NCI-H1092 (cell line): ENCODE results near the gene CEP164.
A peak's percentile ranks its signal among the peaks of the same experiment; 100 is the strongest.

Experiments used
- DNase-seq: peaks from one replicate; lab custom pipeline; 2025; lab: John Stamatoyannopoulos, UW

Gene CEP164

GRCh38 chr11:117420598-117420997, 92.9 kb downstream of the CEP164 start:
- no peak for DNase-seq

- no peak for DNase-seq
These were observed 93.4 kb downstream of the CEP164 start for GRCh38 chr11:117421041-117421440.

- DNase-seq = no peak
These were observed 93.8 kb downstream of the CEP164 start for GRCh38 chr11:117421476-117421875.

- no peak for DNase-seq
These were observed 95.5 kb downstream of the CEP164 start for GRCh38 chr11:117423046-117423575.

- peak; percentile 44 for DNase-seq
These were observed 97.1 kb downstream of the CEP164 start for GRCh38 chr11:117424781-117425180.

GRCh38 chr11:117425679-117426296, 98.1 kb downstream of the CEP164 start:
- no peak for DNase-seq

- peak; percentile 59 for DNase-seq
These were observed 98.6 kb downstream of the CEP164 start for GRCh38 chr11:117426297-117426685.

- no peak for DNase-seq
These were observed 99.3 kb downstream of the CEP164 start for GRCh38 chr11:117426941-117427340.

GRCh38 chr11:117427356-117427874, 99.8 kb downstream of the CEP164 start:
- no peak for DNase-seq

- DNase-seq = no peak
These were observed 100.7 kb downstream of the CEP164 start for GRCh38 chr11:117428186-117428855.

- DNase-seq = no peak
These were observed 101.2 kb downstream of the CEP164 start for GRCh38 chr11:117428856-117429229.

GRCh38 chr11:117430293-117430955, 102.8 kb downstream of the CEP164 start:
- no peak for DNase-seq

- DNase-seq = no peak
These were observed 103.8 kb downstream of the CEP164 start for GRCh38 chr11:117431436-117431835.

GRCh38 chr11:117433717-117434116, 106.1 kb downstream of the CEP164 start:
- DNase-seq = no peak

GRCh38 chr11:117434481-117434880, 106.8 kb downstream of the CEP164 start:
- no peak for DNase-seq

- no peak for DNase-seq
These were observed 107.7 kb downstream of the CEP164 start for GRCh38 chr11:117435326-117435725.

GRCh38 chr11:117437041-117437790, 109.6 kb downstream of the CEP164 start:
- DNase-seq = no peak

GRCh38 chr11:117437791-117438130, 110.1 kb downstream of the CEP164 start:
- DNase-seq = no peak

- DNase-seq = no peak
These were observed 110.8 kb downstream of the CEP164 start for GRCh38 chr11:117438371-117439000.

GRCh38 chr11:117439256-117439655, 111.6 kb downstream of the CEP164 start:
- DNase-seq = no peak

GRCh38 chr11:117440258-117440657, 112.6 kb downstream of the CEP164 start:
- DNase-seq = no peak
